BLaER1 (cell line): ENCODE results near the gene SHANK2.

Source experiments
- H3K27ac ChIP-seq: shearing (Covaris generic); formaldehyde crosslinking; 2 replicates; pipeline ENCODE4 v1.8.1; 2022
- H3K27me3 ChIP-seq: shearing (Covaris generic); formaldehyde crosslinking; 2 replicates; pipeline ENCODE4 v1.8.1; 2022
- H3K36me3 ChIP-seq: shearing (Covaris generic); formaldehyde crosslinking; 2 replicates; pipeline ENCODE4 v1.8.1; 2022
- H3K4me1 ChIP-seq: shearing (Covaris generic); formaldehyde crosslinking; 2 replicates; pipeline ENCODE4 v1.8.1; 2022
- H3K4me2 ChIP-seq: shearing (Covaris generic); formaldehyde crosslinking; 2 replicates; pipeline ENCODE4 v1.8.1; 2022
- H3K4me3 ChIP-seq: shearing (Covaris generic); formaldehyde crosslinking; 2 replicates; pipeline ENCODE4 v1.8.1; 2022
- H3K9ac ChIP-seq: shearing (Covaris generic); formaldehyde crosslinking; 2 replicates; pipeline ENCODE4 v1.8.1; 2022
- H3K9me3 ChIP-seq: shearing (Covaris generic); formaldehyde crosslinking; 2 replicates; pipeline ENCODE4 v1.8.1; 2022
- H4K20me1 ChIP-seq: shearing (Covaris generic); formaldehyde crosslinking; 2 replicates; pipeline ENCODE4 v1.8.1; 2022
- Cebpa-rat ChIP-seq: shearing (Covaris generic); IDR thresholded peaks from 2 replicates; pipeline ENCODE4 v1.8.1; 2022

The SHANK2 gene

GRCh38 chr11:71212871-71213559 lies 39.4 kb downstream of the SHANK2 start:
- no peak for TF ChIP-seq Cebpa-rat

GRCh38 chr11:71211631-71212030 lies 40.7 kb downstream of the SHANK2 start:
- Histone ChIP-seq H3K27ac (no peak overlapping the region), H3K4me2 (no peak overlapping the region), H3K9ac (no peak overlapping the region), H3K27me3 (no peaks in the 10 kb centered on the region), H3K4me3 (no peak overlapping the region), H3K9me3 (peaks cover 15% of the 10 kb centered on the region), H3K36me3 (no peaks in the 10 kb centered on the region), H3K4me1 (no peaks in the 10 kb centered on the region), H4K20me1 (no peaks in the 10 kb centered on the region)
- no peak for TF ChIP-seq Cebpa-rat

More at GRCh38 chr11:71212871-71213559, 39.4 kb downstream of the SHANK2 start:
- Histone ChIP-seq H3K9me3 (peaks cover 13% of the 10 kb centered on the region), H3K27ac (no peak overlapping the region), H3K27me3 (no peaks in the 10 kb centered on the region), H4K20me1 (no peaks in the 10 kb centered on the region), H3K36me3 (no peaks in the 10 kb centered on the region), H3K9ac (no peak overlapping the region), H3K4me3 (no peak overlapping the region), H3K4me2 (no peak overlapping the region), H3K4me1 (no peaks in the 10 kb centered on the region)

GRCh38 chr11:71210861-71211260 lies 41.5 kb downstream of the SHANK2 start:
- Histone ChIP-seq H3K36me3 (no peaks in the 10 kb centered on the region), H4K20me1 (no peaks in the 10 kb centered on the region)

GRCh38 chr11:71209656-71210055 lies 42.7 kb downstream of the SHANK2 start:
- no peak for TF ChIP-seq Cebpa-rat
- Histone ChIP-seq H3K4me2 (no peak overlapping the region), H3K4me1 (no peaks in the 10 kb centered on the region), H3K4me3 (no peak overlapping the region), H3K9ac (no peak overlapping the region), H4K20me1 (no peaks in the 10 kb centered on the region), H3K27ac (no peak overlapping the region), H3K36me3 (no peaks in the 10 kb centered on the region), H3K9me3 (peaks cover 15% of the 10 kb centered on the region), H3K27me3 (no peaks in the 10 kb centered on the region)

More at GRCh38 chr11:71210861-71211260, 41.5 kb downstream of the SHANK2 start:
- Histone ChIP-seq H3K4me1 (no peaks in the 10 kb centered on the region), H3K27ac (no peak overlapping the region), H3K4me3 (no peak overlapping the region), H3K4me2 (no peak overlapping the region), H3K9ac (no peak overlapping the region), H3K9me3 (peaks cover 15% of the 10 kb centered on the region), H3K27me3 (no peaks in the 10 kb centered on the region)
- TF ChIP-seq Cebpa-rat: no peak

GRCh38 chr11:71209181-71209580 lies 43.2 kb downstream of the SHANK2 start:
- H4K20me1 ChIP-seq: no peaks in the 10 kb centered on the region
- H3K27ac ChIP-seq: no peak overlapping the region
- TF ChIP-seq Cebpa-rat: no peak

GRCh38 chr11:71208011-71208774 lies 44.2 kb downstream of the SHANK2 start:
- no peak overlapping the region for H3K27ac ChIP-seq
- no peak overlapping the region for H3K9ac ChIP-seq
- no peaks in the 10 kb centered on the region for H3K4me1 ChIP-seq
- H3K27me3 ChIP-seq: no peaks in the 10 kb centered on the region
- peaks cover 15% of the 10 kb centered on the region for H3K9me3 ChIP-seq
- TF ChIP-seq Cebpa-rat: no peak
- no peak overlapping the region for H3K4me3 ChIP-seq
- no peaks in the 10 kb centered on the region for H3K36me3 ChIP-seq
- no peaks in the 10 kb centered on the region for H4K20me1 ChIP-seq
- no peak overlapping the region for H3K4me2 ChIP-seq

More at GRCh38 chr11:71209181-71209580, 43.2 kb downstream of the SHANK2 start:
- H3K9me3 ChIP-seq: peaks cover 15% of the 10 kb centered on the region
- no peaks in the 10 kb centered on the region for H3K4me1 ChIP-seq
- H3K4me2 ChIP-seq: no peak overlapping the region
- H3K36me3 ChIP-seq: no peaks in the 10 kb centered on the region
- no peaks in the 10 kb centered on the region for H3K27me3 ChIP-seq
- H3K4me3 ChIP-seq: no peak overlapping the region
- no peak overlapping the region for H3K9ac ChIP-seq

- no peaks in the 10 kb centered on the region for H3K36me3 ChIP-seq
Observed at GRCh38 chr11:71207563-71207962, 44.8 kb downstream of the SHANK2 start.

GRCh38 chr11:71206186-71206585 lies 46.2 kb downstream of the SHANK2 start:
- TF ChIP-seq Cebpa-rat: no peak
- H4K20me1 ChIP-seq: no peaks in the 10 kb centered on the region
- H3K9ac ChIP-seq: no peak overlapping the region
- no peak overlapping the region for H3K27ac ChIP-seq
- H3K4me3 ChIP-seq: no peak overlapping the region
- peaks cover 15% of the 10 kb centered on the region for H3K9me3 ChIP-seq
- no peaks in the 10 kb centered on the region for H3K27me3 ChIP-seq
- no peak overlapping the region for H3K4me2 ChIP-seq
- no peaks in the 10 kb centered on the region for H3K36me3 ChIP-seq
- H3K4me1 ChIP-seq: no peaks in the 10 kb centered on the region

More at GRCh38 chr11:71207563-71207962, 44.8 kb downstream of the SHANK2 start:
- Histone ChIP-seq H3K9me3 (peaks cover 15% of the 10 kb centered on the region), H3K4me2 (no peak overlapping the region), H3K9ac (no peak overlapping the region), H4K20me1 (no peaks in the 10 kb centered on the region), H3K27me3 (no peaks in the 10 kb centered on the region), H3K4me1 (no peaks in the 10 kb centered on the region), H3K27ac (no peak overlapping the region), H3K4me3 (no peak overlapping the region)
- no peak for TF ChIP-seq Cebpa-rat

- no peak overlapping the region for H3K4me2 ChIP-seq
- H3K9ac ChIP-seq: no peak overlapping the region
- no peaks in the 10 kb centered on the region for H3K36me3 ChIP-seq
- no peaks in the 10 kb centered on the region for H4K20me1 ChIP-seq
- H3K9me3 ChIP-seq: peaks cover 15% of the 10 kb centered on the region
- TF ChIP-seq Cebpa-rat: no peak
- no peaks in the 10 kb centered on the region for H3K27me3 ChIP-seq
- no peak overlapping the region for H3K4me3 ChIP-seq
- H3K27ac ChIP-seq: no peak overlapping the region
- peaks cover 9% of the 10 kb centered on the region; the same call in 1 of the 2 replicates for H3K4me1 ChIP-seq
Observed at GRCh38 chr11:71204748-71205664, 47.4 kb downstream of the SHANK2 start.
